Cardiac fibroblast (primary cell): ENCODE measurements around the gene PLXNA2.
A peak's percentile ranks its signal among the peaks of the same experiment; 100 is the strongest.

Source experiments
- DNase-seq, 2 donors: peaks; one replicate each; pipeline versions ENCODE4 v3.0.0 to v3.0.0-alpha.2; 2010; ENCODE audit warnings: low read depth in 2 of 2
- H3K4me3 ChIP-seq, 2 donors: replicated peaks in 1 of 2; 1 replicate in 1 of 2; 2 replicates in 1 of 2; pipeline ENCODE4 v1.5.1; 2011; ENCODE audit warnings: low read depth in 2 of 2, low read length in 2 of 2, mild to moderate bottlenecking in 2 of 2, moderate library complexity in 1 of 2
- TF ChIP-seq, protein P1 (sequence below): IDR thresholded peaks from one replicate; pipeline ENCODE4 v1.5.1; 2011; ENCODE audit warnings: low read depth, mild to moderate bottlenecking, low read length, inconsistent platforms

The PLXNA2 gene

GRCh38 chr1:208160259-208160819 is 83.8 kb downstream of the PLXNA2 start:
- no peak for DNase-seq
- H3K4me3 ChIP-seq = no peak overlapping the region
- TF ChIP-seq, protein P1, sequence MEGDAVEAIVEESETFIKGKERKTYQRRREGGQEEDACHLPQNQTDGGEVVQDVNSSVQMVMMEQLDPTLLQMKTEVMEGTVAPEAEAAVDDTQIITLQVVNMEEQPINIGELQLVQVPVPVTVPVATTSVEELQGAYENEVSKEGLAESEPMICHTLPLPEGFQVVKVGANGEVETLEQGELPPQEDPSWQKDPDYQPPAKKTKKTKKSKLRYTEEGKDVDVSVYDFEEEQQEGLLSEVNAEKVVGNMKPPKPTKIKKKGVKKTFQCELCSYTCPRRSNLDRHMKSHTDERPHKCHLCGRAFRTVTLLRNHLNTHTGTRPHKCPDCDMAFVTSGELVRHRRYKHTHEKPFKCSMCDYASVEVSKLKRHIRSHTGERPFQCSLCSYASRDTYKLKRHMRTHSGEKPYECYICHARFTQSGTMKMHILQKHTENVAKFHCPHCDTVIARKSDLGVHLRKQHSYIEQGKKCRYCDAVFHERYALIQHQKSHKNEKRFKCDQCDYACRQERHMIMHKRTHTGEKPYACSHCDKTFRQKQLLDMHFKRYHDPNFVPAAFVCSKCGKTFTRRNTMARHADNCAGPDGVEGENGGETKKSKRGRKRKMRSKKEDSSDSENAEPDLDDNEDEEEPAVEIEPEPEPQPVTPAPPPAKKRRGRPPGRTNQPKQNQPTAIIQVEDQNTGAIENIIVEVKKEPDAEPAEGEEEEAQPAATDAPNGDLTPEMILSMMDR = no peak

GRCh38 chr1:208159555-208160258 is 84.5 kb downstream of the PLXNA2 start:
- peak; percentile 74 to 93 for DNase-seq
- no peak overlapping the region for H3K4me3 ChIP-seq

GRCh38 chr1:208158640-208159554 is 85.3 kb downstream of the PLXNA2 start:
- TF ChIP-seq, protein P1 = no peak
- no peak for DNase-seq
- no peak overlapping the region for H3K4me3 ChIP-seq

More at GRCh38 chr1:208159555-208160258, 84.5 kb downstream of the PLXNA2 start:
- TF ChIP-seq, protein P1 = no peak

DNA sequence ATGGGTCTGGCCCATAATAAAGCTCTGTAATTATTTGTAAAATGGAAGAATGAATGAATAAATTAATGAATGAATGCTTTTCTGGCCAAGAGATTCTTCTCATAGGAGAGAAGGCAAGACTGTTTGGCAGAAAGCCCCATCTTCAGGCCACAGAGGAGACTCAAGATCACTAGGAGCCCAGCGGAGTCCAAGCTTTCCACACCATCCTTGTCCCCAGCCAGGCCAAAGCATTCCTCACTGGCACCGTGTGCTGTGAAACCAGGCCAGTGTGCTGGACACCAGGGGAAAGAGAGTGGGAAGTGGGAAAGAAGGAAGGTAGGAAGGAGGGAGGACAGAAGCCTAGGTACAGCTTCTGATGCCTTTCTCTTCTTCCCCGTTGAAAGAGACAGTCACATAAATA is 86.4 kb downstream of the PLXNA2 start:
- no peak for DNase-seq
- TF ChIP-seq, protein P1 = no peak
- no peak overlapping the region for H3K4me3 ChIP-seq

- no peak overlapping the region for H3K4me3 ChIP-seq
- TF ChIP-seq, protein P1 = no peak
- DNase-seq = no peak
Observed at GRCh38 chr1:208156741-208157140, 87.4 kb downstream of the PLXNA2 start.

DNA sequence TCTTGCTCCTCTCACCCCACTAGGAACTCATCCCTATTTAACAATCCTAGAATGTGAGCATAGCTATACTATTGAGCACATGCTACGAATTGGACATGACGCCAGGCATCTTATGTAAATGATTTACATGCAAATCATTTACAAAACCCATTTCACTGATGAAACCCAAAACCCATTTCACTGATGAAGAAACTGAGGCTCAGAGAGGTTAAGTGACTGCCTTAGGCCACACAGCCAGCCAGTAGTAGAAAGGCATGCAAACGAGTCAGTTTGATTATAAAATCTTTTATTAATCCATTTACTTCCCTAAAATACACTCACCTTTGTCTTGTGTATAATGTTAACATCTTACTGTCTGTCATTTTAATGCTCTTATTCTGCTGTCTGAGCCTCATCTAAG is 87.9 kb downstream of the PLXNA2 start:
- no peak overlapping the region for H3K4me3 ChIP-seq
- TF ChIP-seq, protein P1 = no peak
- no peak for DNase-seq
